GM18508 (cell line): Measurements from ENCODE around the gene CHORDC1.
"Not testable (repeated sequence)": the region's sequence is repeated elsewhere in the genome, so short reads cannot be mapped to it uniquely, and the experiment has no call there.

Experiments used
- ATAC-seq: cut with Tn5 transposase; IDR thresholded peaks from one replicate; pipeline ENCODE4 v1.9.1; 2021; ENCODE audit warnings: moderate number of reproducible peaks; ENCODE audit not compliant: insufficient read depth, unreplicated experiment

CHORDC1 gene

GRCh38 chr11:90222459-90223247 lies at the start of gene CHORDC1:
Gene CHORDC1 (minus strand): TSS chr11:90223049. CDS start chr11:90222954, 95 bp downstream.
- ATAC-seq, result peak; percentile 82

GRCh38 chr11:90257158-90257525 lies 34.3 kb upstream of the CHORDC1 start:
- ATAC-seq, result no peak

GRCh38 chr11:90256404-90257157 lies 33.7 kb upstream of the CHORDC1 start:
- ATAC-seq, result no peak

- no peak for ATAC-seq
These were observed 31.2 kb upstream of the CHORDC1 start for GRCh38 chr11:90254065-90254464.

- ATAC-seq, result no peak
These were observed 29.2 kb upstream of the CHORDC1 start for GRCh38 chr11:90252053-90252452.

- no peak for ATAC-seq
These were observed 28.8 kb upstream of the CHORDC1 start for GRCh38 chr11:90251599-90251998.

GRCh38 chr11:90250970-90251369 lies 28.1 kb upstream of the CHORDC1 start:
- ATAC-seq, result no peak

GRCh38 chr11:90246468-90246867 lies 23.6 kb upstream of the CHORDC1 start:
- ATAC-seq, result no peak

- no peak for ATAC-seq
These were observed 20.7 kb upstream of the CHORDC1 start for GRCh38 chr11:90243534-90243933.

- ATAC-seq, result no peak
These were observed 20.1 kb upstream of the CHORDC1 start for GRCh38 chr11:90242894-90243416.

GRCh38 chr11:90241414-90241813 lies 18.6 kb upstream of the CHORDC1 start:
- ATAC-seq, result no peak

GRCh38 chr11:90239967-90240636 lies 17.3 kb upstream of the CHORDC1 start:
- ATAC-seq, result not testable (repeated sequence)

GRCh38 chr11:90237004-90237403 lies 14.2 kb upstream of the CHORDC1 start:
- ATAC-seq, result no peak

- no peak for ATAC-seq
These were observed 12.7 kb upstream of the CHORDC1 start for GRCh38 chr11:90235526-90235925.

- no peak for ATAC-seq
These were observed 12.1 kb upstream of the CHORDC1 start for GRCh38 chr11:90234977-90235376.

- no peak for ATAC-seq
These were observed 6.9 kb upstream of the CHORDC1 start for GRCh38 chr11:90229791-90230190.

GRCh38 chr11:90228056-90228455 lies 5.2 kb upstream of the CHORDC1 start:
- no peak for ATAC-seq

GRCh38 chr11:90223248-90223585 lies 368 bp upstream of the CHORDC1 start:
- ATAC-seq, result peak; percentile 42

- ATAC-seq, result peak; percentile 13
These were observed 918 bp downstream of the CHORDC1 start for GRCh38 chr11:90221803-90222458.

- ATAC-seq, result no peak
These were observed 2.5 kb downstream of the CHORDC1 start for GRCh38 chr11:90220391-90220790.
